OCI-LY3 (cell line): Measurements from ENCODE around the gene DDX1.

ENCODE experiments used
- CTCF ChIP-seq: fragments of 200-600, 300-600 bp; sonication (generic); IDR thresholded peaks from 2 replicates; pipeline ENCODE4 v1.5.1; 2014; ENCODE audit warnings: antibody characterized with exemption, low read length, low read depth
- EZH2phosphoT487 ChIP-seq: fragments of 200-600 bp; shearing (Covaris generic); IDR thresholded peaks from 2 replicates; pipeline ENCODE4 v1.6.1; 2018; ENCODE audit warnings: antibody characterized with exemption, mixed run types, low read depth

- TF ChIP-seq CTCF = no peak
- TF ChIP-seq EZH2phosphoT487 = no peak
Observed at GRCh38 chr2:15623481-15623796, 31.8 kb downstream of the DDX1 start.
